Type B pancreatic cell (in vitro differentiated cells): ENCODE measurements around the gene TP53BP2. TPM values are rescaled to one million over a fixed set of nuclear protein-coding genes. Genes with fewer than 3 reads are reported as not detected.

ENCODE experiments used
- DNase-seq: peaks from one replicate; pipeline ENCODE4 v3.0.0; 2021; ENCODE audit warnings: mixed read lengths; ENCODE audit not compliant: unreplicated experiment; ENCODE audit errors: extremely low spot score
- H3K27ac Mint-ChIP-seq: 2 replicates; pipeline ENCODE4 v1.8.0; 2021; ENCODE audit warnings: mild to moderate bottlenecking, mixed read lengths
- H3K27me3 Mint-ChIP-seq: 2 replicates; pipeline ENCODE4 v1.8.0; 2021; ENCODE audit warnings: mixed read lengths
- H3K36me3 Mint-ChIP-seq: 2 replicates; pipeline ENCODE4 v1.8.0; 2021; ENCODE audit warnings: mixed read lengths
- H3K4me1 Mint-ChIP-seq: one replicate; pipeline ENCODE4 v1.8.0; 2021; ENCODE audit warnings: mixed read lengths; ENCODE audit not compliant: unreplicated experiment
- H3K4me3 Mint-ChIP-seq: 2 replicates; pipeline ENCODE4 v1.8.0; 2021; ENCODE audit warnings: mild to moderate bottlenecking, mixed read lengths
- H3K9me3 Mint-ChIP-seq: 2 replicates; pipeline ENCODE4 v1.8.0; 2021; ENCODE audit warnings: mixed read lengths
- CTCF ChIP-seq: fragments of 200-600 bp; sonication (generic); conservative IDR thresholded peaks from 2 replicates; pipeline ENCODE4 v1.5.0; 2021; ENCODE audit warnings: antibody characterized with exemption, mild to moderate bottlenecking
- total RNA-seq: library from RNA; stranded (reverse); gene quantifications from 2 replicates; pipeline ENCODE4 v1.2.1, GENCODE V29; 2021; ENCODE audit warnings: low replicate concordance

The TP53BP2 gene
- total RNA-seq, 1 donor from 2014 or later: 67.2 TPM

- no peak overlapping the region for H3K4me3 Mint-ChIP-seq
- no peaks in the 10 kb centered on the region for H3K36me3 Mint-ChIP-seq
- no peak for DNase-seq
- H3K27me3 Mint-ChIP-seq: peaks cover 3% of the 10 kb centered on the region
- peaks cover 4% of the 10 kb centered on the region for H3K4me1 Mint-ChIP-seq
- no peak for TF ChIP-seq CTCF
- no peaks in the 10 kb centered on the region for H3K9me3 Mint-ChIP-seq
- no peak overlapping the region for H3K27ac Mint-ChIP-seq
Observed at GRCh38 chr1:223860051-223860622, 14.4 kb upstream of the TP53BP2 start.

GRCh38 chr1:223859058-223859457, 13.3 kb upstream of the TP53BP2 start:
- no peaks in the 10 kb centered on the region for H3K36me3 Mint-ChIP-seq
- H3K4me3 Mint-ChIP-seq: no peak overlapping the region
- DNase-seq: no peak
- no peak overlapping the region for H3K27ac Mint-ChIP-seq
- H3K9me3 Mint-ChIP-seq: no peaks in the 10 kb centered on the region
- no peak for TF ChIP-seq CTCF
- H3K27me3 Mint-ChIP-seq: peaks cover 3% of the 10 kb centered on the region
- peaks cover 4% of the 10 kb centered on the region for H3K4me1 Mint-ChIP-seq

- Mint-ChIP-seq H3K9me3 (no peaks in the 10 kb centered on the region), H3K4me1 (peaks cover 4% of the 10 kb centered on the region), H3K36me3 (no peaks in the 10 kb centered on the region), H3K27me3 (peaks cover 3% of the 10 kb centered on the region), H3K27ac (no peak overlapping the region), H3K4me3 (no peak overlapping the region)
- no peak for TF ChIP-seq CTCF
- DNase-seq: no peak
Observed at GRCh38 chr1:223856386-223856785, 10.6 kb upstream of the TP53BP2 start.

GRCh38 chr1:223853748-223854147, 8.0 kb upstream of the TP53BP2 start:
- no peak for TF ChIP-seq CTCF
- Mint-ChIP-seq H3K4me3 (no peak overlapping the region), H3K36me3 (no peaks in the 10 kb centered on the region), H3K27ac (no peak overlapping the region), H3K9me3 (no peaks in the 10 kb centered on the region), H3K4me1 (peaks cover 4% of the 10 kb centered on the region), H3K27me3 (no peaks in the 10 kb centered on the region)
- no peak for DNase-seq

GRCh38 chr1:223853275-223853674, 7.5 kb upstream of the TP53BP2 start:
- Mint-ChIP-seq H3K36me3 (no peaks in the 10 kb centered on the region), H3K27ac (no peak overlapping the region), H3K27me3 (no peaks in the 10 kb centered on the region), H3K4me3 (no peak overlapping the region), H3K9me3 (no peaks in the 10 kb centered on the region), H3K4me1 (peaks cover 4% of the 10 kb centered on the region)
- no peak for DNase-seq
- no peak for TF ChIP-seq CTCF

- H3K9me3 Mint-ChIP-seq: no peaks in the 10 kb centered on the region
- no peaks in the 10 kb centered on the region for H3K27me3 Mint-ChIP-seq
- DNase-seq: no peak
- H3K4me3 Mint-ChIP-seq: no peak overlapping the region
- TF ChIP-seq CTCF: no peak
- no peak overlapping the region for H3K27ac Mint-ChIP-seq
- H3K4me1 Mint-ChIP-seq: peaks cover 4% of the 10 kb centered on the region
- H3K36me3 Mint-ChIP-seq: no peaks in the 10 kb centered on the region
Observed at GRCh38 chr1:223852337-223852736, 6.6 kb upstream of the TP53BP2 start.
